ENCODE results near the gene MESD.
"Not testable (repeated sequence)": the region's sequence is repeated elsewhere in the genome, so short reads cannot be mapped to it uniquely, and the experiment has no call there.

- TF ChIP-seq ZNF274 (IDR thresholded peaks at IDR 0.05; ENCODE audit: low read depth, low read length); YY1 (IDR thresholded peaks at IDR 0.05; ENCODE audit: insufficient read depth, insufficient read length); SUZ12 (IDR thresholded peaks at IDR 0.05; ENCODE audit: extremely low read depth, insufficient read depth, insufficient read length): not testable (repeated sequence)
Measured at GRCh38 chr15:80955571-80956452, 33.8 kb downstream of the MESD start.

Measured in NT2/D1 (cell line).